K562 (cell line): ENCODE measurements around the gene HPD. TPM values are rescaled to one million over a fixed set of nuclear protein-coding genes. Genes with fewer than 3 reads are reported as not detected.

Experiments used
- BCLAF1 ChIP-seq, 2 experiments: fragments of 450-650 bp in 1 of 2; IDR thresholded peaks; 2 replicates each; pipeline ENCODE4 v1.6.1; 2011 to 2017; ENCODE audit warnings: low read depth in 2 of 2, antibody characterized with exemption in 1 of 2, borderline replicate concordance in 1 of 2, low read length in 1 of 2, mild to moderate bottlenecking in 1 of 2, mixed read lengths in 1 of 2; ENCODE audit not compliant: control insufficient read depth in 1 of 2
- FUS ChIP-seq: fragments of 200-400 bp; formaldehyde crosslinking; optimal IDR thresholded peaks from 2 replicates; pipeline ENCODE3; 2017; ENCODE audit warnings: low read depth, low read length
- GATAD2A ChIP-seq: fragments of 450-650 bp; IDR thresholded peaks from 2 replicates; pipeline ENCODE4 v1.6.1; 2017
- HNRNPL ChIP-seq: fragments of 200-400 bp; formaldehyde crosslinking; IDR thresholded peaks from 2 replicates; pipeline ENCODE4 v1.6.1; 2017; ENCODE audit warnings: low read depth, mild to moderate bottlenecking, low read length
- KAT2B ChIP-seq: IDR thresholded peaks from one replicate; pipeline ENCODE4 v1.6.1; 2012; ENCODE audit warnings: low read depth, mild to moderate bottlenecking, control low read depth, inconsistent platforms, low read length, moderate library complexity
- L3MBTL2 ChIP-seq: fragments of 450-650 bp; IDR thresholded peaks from 2 replicates; pipeline ENCODE4 v1.6.1; 2016; ENCODE audit warnings: mild to moderate bottlenecking, moderate library complexity
- OTX1 ChIP-seq: fragments of 450-650 bp; formaldehyde crosslinking; IDR thresholded peaks from 2 replicates; pipeline ENCODE4 v1.4.0; 2022; ENCODE audit warnings: mild to moderate bottlenecking
- POLR2B ChIP-seq: fragments of 450-650 bp; IDR thresholded peaks from 2 replicates; pipeline ENCODE4 v1.6.1; 2018; ENCODE audit warnings: low read depth; ENCODE audit not compliant: partially characterized antibody
- THRAP3 ChIP-seq: fragments of 450-650 bp; IDR thresholded peaks from 2 replicates; pipeline ENCODE4 v1.6.1; 2016; ENCODE audit warnings: mild to moderate bottlenecking, inconsistent platforms, borderline replicate concordance
- ZFX ChIP-seq: sonication (generic); formaldehyde crosslinking; IDR thresholded peaks from 2 replicates; pipeline ENCODE4 v1.8.0; 2022; ENCODE audit warnings: mild to moderate bottlenecking, missing genetic modification reagents, moderate library complexity
- ZNF184 ChIP-seq: sonication (generic); formaldehyde crosslinking; IDR thresholded peaks from 2 replicates; pipeline ENCODE4 v1.5.0; 2020; ENCODE audit warnings: missing genetic modification reagents
- ZNF354B ChIP-seq: fragments of 250-450 bp; sonication (Bioruptor Pico); IDR thresholded peaks from 2 replicates; pipeline ENCODE4 v1.4.0; 2020
- ZNF583 ChIP-seq: fragments of 250-450 bp; sonication (Bioruptor Pico); IDR thresholded peaks from 2 replicates; pipeline ENCODE4 v1.4.0; 2020
- ZNF707 ChIP-seq: fragments of 250-450 bp; sonication (Bioruptor Pico); conservative IDR thresholded peaks from 2 replicates; pipeline ENCODE4 v1.8.0; 2022; ENCODE audit warnings: inconsistent platforms, mild to moderate bottlenecking, moderate library complexity
- polyA plus RNA-seq, 8 experiments: library from polyadenylated mRNA; depleted of rRNA in 4 of 8; stranded (reverse) in 5 of 8; unstranded in 3 of 8; fragments of >200 nt; fragmentation: Nextera tagmentation in 2 of 8; fragmentation: Illumina TruSeq in 1 of 8; extraction: Ambion mirVana in 2 of 8; extraction: Trizol in 1 of 8; gene quantifications; 2 replicates each; pipeline versions ENCODE4 v1.2.1 to v1.2.3, GENCODE V29; 2011 to 2014; ENCODE audit warnings: inconsistent platforms in 1 of 8, missing spikeins in 1 of 8
- total RNA-seq, 7 experiments: library from RNA; depleted of rRNA in 6 of 7; stranded (reverse); fragments of >200 nt in 6 of 7; fragmentation: Illumina TruSeq in 2 of 7; extraction: Trizol in 2 of 7; gene quantifications; 2 replicates each; pipeline versions ENCODE4 v1.2.1 to v1.2.3, GENCODE V29; 2011 to 2021; ENCODE audit warnings: low replicate concordance in 1 of 7

The HPD gene
- total and polyA plus RNA-seq, 9 of the 15 experiments (the other 6 are each of a cell fraction or from before 2014, with no cell fraction given) = 0.06 to 0.29 (median 0.07) TPM; not detected in 4

GRCh38 chr12:121794534-121795033 is 64.1 kb downstream of the HPD start (continued):
- TF ChIP-seq BCLAF1 (IDR thresholded peaks at IDR 0.05; ENCODE audit: borderline replicate concordance in 1 of 2, control insufficient read depth in 1 of 2, low read depth in 2 of 2, low read length in 1 of 2) (0 out of 4 replicates have a peak, but pooled peaks of 1 of the 2 experiments have one; percentile 0), FUS (no peak), ZFX (CRISPR knock-in tag) (peak; percentile 48; the same call in 1 of the 2 replicates), L3MBTL2 (peak; percentile 77), POLR2B (peak; percentile 39), THRAP3 (peak; percentile 81; the same call in 1 of the 2 replicates), HNRNPL (no peak), ZNF707 (CRISPR knock-in tag) (no peak), ZNF184 (CRISPR knock-in tag) (no peak), ZNF583 (CRISPR knock-in tag) (no peak), GATAD2A (no peak), ZNF354B (CRISPR knock-in tag) (no peak), KAT2B (no peak), OTX1 (CRISPR knock-in tag) (no peak)
- TF ChIP-seq, all 486 proteins: peak for 48
